GM12875 (cell line): ENCODE results near the gene PRSS53.

Experiments
- H3K4me3 ChIP-seq: one replicate; pipeline ENCODE4 v1.5.1; 2011; ENCODE audit warnings: low read depth, low read length, control low read depth
- TF ChIP-seq, protein P1 (sequence below): IDR thresholded peaks from 2 replicates; pipeline ENCODE4 v1.5.1; 2011; ENCODE audit warnings: low read depth, mild to moderate bottlenecking, control low read depth, inconsistent platforms, low read length, moderate library complexity, borderline replicate concordance; ENCODE audit not compliant: insufficient read depth

PRSS53 gene

GRCh38 chr16:31033709-31034492 lies 54.8 kb downstream of the PRSS53 start:
- TF ChIP-seq, protein P1, sequence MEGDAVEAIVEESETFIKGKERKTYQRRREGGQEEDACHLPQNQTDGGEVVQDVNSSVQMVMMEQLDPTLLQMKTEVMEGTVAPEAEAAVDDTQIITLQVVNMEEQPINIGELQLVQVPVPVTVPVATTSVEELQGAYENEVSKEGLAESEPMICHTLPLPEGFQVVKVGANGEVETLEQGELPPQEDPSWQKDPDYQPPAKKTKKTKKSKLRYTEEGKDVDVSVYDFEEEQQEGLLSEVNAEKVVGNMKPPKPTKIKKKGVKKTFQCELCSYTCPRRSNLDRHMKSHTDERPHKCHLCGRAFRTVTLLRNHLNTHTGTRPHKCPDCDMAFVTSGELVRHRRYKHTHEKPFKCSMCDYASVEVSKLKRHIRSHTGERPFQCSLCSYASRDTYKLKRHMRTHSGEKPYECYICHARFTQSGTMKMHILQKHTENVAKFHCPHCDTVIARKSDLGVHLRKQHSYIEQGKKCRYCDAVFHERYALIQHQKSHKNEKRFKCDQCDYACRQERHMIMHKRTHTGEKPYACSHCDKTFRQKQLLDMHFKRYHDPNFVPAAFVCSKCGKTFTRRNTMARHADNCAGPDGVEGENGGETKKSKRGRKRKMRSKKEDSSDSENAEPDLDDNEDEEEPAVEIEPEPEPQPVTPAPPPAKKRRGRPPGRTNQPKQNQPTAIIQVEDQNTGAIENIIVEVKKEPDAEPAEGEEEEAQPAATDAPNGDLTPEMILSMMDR: no peak
- H3K4me3 ChIP-seq: peak overlapping the region; percentile 80
